HCT116 (cell line): ENCODE results near the gene TMEM59L. TPM values are rescaled to one million over a fixed set of nuclear protein-coding genes. Genes with fewer than 3 reads are reported as not detected.

ENCODE experiments used
- ATAC-seq: fragments of 200-7000 bp; cut with Tn5 transposase; 2 replicates; pipeline ENCODE4 v1.9.1; 2020; ENCODE audit warnings: mild to moderate bottlenecking, moderate library complexity
- BruUV-seq: library from RNA; stranded (reverse); fragments of 400-500 nt; replicated peaks from 2 replicates; lab custom pipeline; 2021; lab: Mats Ljungman, UMichigan
- CTCF ChIA-PET: fragments of 300-600 bp; sonication (Branson Sonifier 250); formaldehyde crosslinking; loops from one replicate; lab custom pipeline; 2021; ENCODE audit warnings: antibody characterized with exemption; lab: Charles Lee
- POLR2A ChIA-PET: fragments of 300-600, 350-600 bp; sonication (Branson Sonifier 250); formaldehyde crosslinking; loops from one replicate; lab custom pipeline; 2021; ENCODE audit warnings: antibody characterized with exemption; lab: Charles Lee
- RAD21 ChIA-PET, 2 experiments: fragments of 300-600 bp; sonication (Branson Sonifier 250); formaldehyde crosslinking; loops; one replicate each; lab custom pipeline; 2023; ENCODE audit warnings: low total read pairs in 2 of 2; ENCODE audit not compliant: uncharacterized antibody in 2 of 2, unreplicated experiment in 2 of 2, low non-redundant PET in 1 of 2; lab: Charles Lee
- DNase-seq: peaks from one replicate; pipeline ENCODE4 v3.0.0-alpha.2; 2010; ENCODE audit warnings: low read depth, low spot score
- H2AFZ ChIP-seq: fragments of 200-600 bp; shearing (Covaris generic), sonication (generic); 2 replicates; pipeline ENCODE4 v1.6.1; 2017; ENCODE audit warnings: low read depth, mixed run types, mixed read lengths, antibody characterized with exemption, low read length; ENCODE audit not compliant: poor library complexity, severe bottlenecking
- H3K27ac ChIP-seq: 2 replicates; pipeline ENCODE4 v1.5.1; 2012; ENCODE audit warnings: low read depth, low read length
- H3K27me3 ChIP-seq: fragments of 200-600 bp; sonication (generic); 2 replicates; pipeline ENCODE4 v1.6.1; 2016; ENCODE audit warnings: mixed run types, low read length, mixed read lengths; ENCODE audit not compliant: insufficient read depth
- H3K36me3 ChIP-seq, 2 experiments: fragments of 200-500 bp in 1 of 2; fragments of 200-600 bp in 1 of 2; sonication (Bioruptor generic) in 1 of 2; sonication (generic) in 1 of 2; 2 replicates each; pipeline versions ENCODE4 v1.5.1 to v1.6.1; 2014 to 2016; ENCODE audit warnings: low read length in 2 of 2, inconsistent platforms in 1 of 2, mixed read lengths in 1 of 2, mixed run types in 1 of 2; ENCODE audit not compliant: insufficient read depth in 2 of 2, control insufficient read depth in 1 of 2
- H3K4me1 ChIP-seq, 2 experiments: fragments of 200-600 bp in 1 of 2; sonication (generic) in 1 of 2; 2 replicates each; pipeline versions ENCODE4 v1.5.1 to v1.6.1; 2012 to 2017; ENCODE audit warnings: low read length in 2 of 2, inconsistent platforms in 1 of 2, mild to moderate bottlenecking in 1 of 2, mixed read lengths in 1 of 2, mixed run types in 1 of 2, moderate library complexity in 1 of 2; ENCODE audit not compliant: insufficient read depth in 2 of 2, control insufficient read depth in 1 of 2
- H3K4me2 ChIP-seq: fragments of 200-600 bp; sonication (generic); 2 replicates; pipeline ENCODE4 v1.6.1; 2017; ENCODE audit warnings: mixed run types, low read length, mixed read lengths
- H3K4me3 ChIP-seq, 2 experiments: fragments of 200-600 bp in 1 of 2; sonication (generic) in 1 of 2; replicated peaks in 1 of 2; 2 replicates each; pipeline ENCODE4 v1.5.1; 2011 to 2016; ENCODE audit warnings: low read length in 2 of 2, control low read depth in 1 of 2, low read depth in 1 of 2, mild to moderate bottlenecking in 1 of 2, mixed read lengths in 1 of 2, mixed run types in 1 of 2
- H3K79me2 ChIP-seq: fragments of 200-600 bp; sonication (generic); 2 replicates; pipeline ENCODE4 v1.6.1; 2017; ENCODE audit warnings: mild to moderate bottlenecking, mixed run types, low read length, moderate library complexity, mixed read lengths; ENCODE audit not compliant: insufficient read depth
- H3K9ac ChIP-seq: fragments of 200-600 bp; sonication (generic); 2 replicates; pipeline ENCODE4 v1.6.1; 2016; ENCODE audit warnings: low read length, mixed read lengths
- H3K9me2 ChIP-seq: fragments of 200-600 bp; sonication (generic), shearing (Covaris generic); 2 replicates; pipeline ENCODE4 v1.6.1; 2017; ENCODE audit warnings: mixed run types, mild to moderate bottlenecking, moderate library complexity; ENCODE audit not compliant: insufficient read depth
- H3K9me3 ChIP-seq, 2 experiments: fragments of 200-500 bp in 1 of 2; fragments of 200-600 bp in 1 of 2; sonication (Bioruptor generic) in 1 of 2; sonication (generic) in 1 of 2; 2 replicates each; pipeline ENCODE4 v1.6.1; 2014 to 2017; ENCODE audit warnings: low read length in 2 of 2, mixed read lengths in 2 of 2, inconsistent platforms in 1 of 2, low read depth in 1 of 2, mild to moderate bottlenecking in 1 of 2, mixed run types in 1 of 2, moderate library complexity in 1 of 2; ENCODE audit not compliant: control insufficient read depth in 1 of 2, insufficient read depth in 1 of 2
- H4K20me1 ChIP-seq: fragments of 200-600 bp; sonication (generic), shearing (Covaris generic); 2 replicates; pipeline ENCODE4 v1.6.1; 2017; ENCODE audit warnings: mixed run types, mild to moderate bottlenecking, moderate library complexity; ENCODE audit not compliant: insufficient read depth
- ATF3 ChIP-seq: IDR thresholded peaks from 2 replicates; pipeline ENCODE4 v1.6.1; 2012
- CBX3 ChIP-seq: IDR thresholded peaks from 2 replicates; pipeline ENCODE4 v1.6.1; 2012; ENCODE audit warnings: low read depth
- CEBPB ChIP-seq: IDR thresholded peaks from 2 replicates; pipeline ENCODE4 v1.6.1; 2012; ENCODE audit warnings: low read depth
- CTCF ChIP-seq, 3 experiments: fragments of 200-600 bp in 1 of 3; sonication (generic) in 1 of 3; IDR thresholded peaks in 2 of 3; conservative IDR thresholded peaks in 1 of 3; 2 replicates each; pipeline ENCODE4 v1.5.1; 2012 to 2017; ENCODE audit warnings: low read depth in 2 of 3, low read length in 2 of 3, antibody characterized with exemption in 1 of 3, borderline replicate concordance in 1 of 3, control low read depth in 1 of 3, mild to moderate bottlenecking in 1 of 3, mixed read lengths in 1 of 3, mixed run types in 1 of 3, moderate library complexity in 1 of 3; ENCODE audit not compliant: insufficient read depth in 1 of 3
- EGR1 ChIP-seq: IDR thresholded peaks from 2 replicates; pipeline ENCODE4 v1.6.1; 2012; ENCODE audit warnings: low read depth
- ELF1 ChIP-seq: IDR thresholded peaks from 2 replicates; pipeline ENCODE4 v1.6.1; 2012; ENCODE audit warnings: low read depth, borderline replicate concordance
- EZH2phosphoT487 ChIP-seq: fragments of 200-600 bp; IDR thresholded peaks from 2 replicates; pipeline ENCODE4 v1.6.1; 2018; ENCODE audit warnings: antibody characterized with exemption, borderline replicate concordance
- FOSL1 ChIP-seq: IDR thresholded peaks from 2 replicates; pipeline ENCODE4 v1.6.1; 2012; ENCODE audit warnings: low read depth
- JUND ChIP-seq: IDR thresholded peaks from 2 replicates; pipeline ENCODE4 v1.6.1; 2012
- POLR2A ChIP-seq: IDR thresholded peaks from 2 replicates; pipeline ENCODE4 v1.7.0; 2011; ENCODE audit warnings: borderline replicate concordance; ENCODE audit not compliant: insufficient read depth, insufficient read length; ENCODE audit errors: extremely low read depth
- SP1 ChIP-seq: IDR thresholded peaks from 2 replicates; pipeline ENCODE4 v1.6.1; 2012; ENCODE audit warnings: low read depth
- YY1 ChIP-seq: IDR thresholded peaks from 2 replicates; pipeline ENCODE4 v1.6.1; 2011; ENCODE audit warnings: low read length, low read depth, moderate library complexity, mild to moderate bottlenecking; ENCODE audit not compliant: insufficient replicate concordance; ENCODE audit errors: extremely low read depth
- intact Hi-C: fragments of 100-400 bp; cut with micrococcal nuclease; formaldehyde crosslinking; loops from 2 replicates; pipeline ENCODE4 v1.10.0; 2022
- total RNA-seq: library from RNA; stranded (reverse); gene quantifications from one replicate; pipeline ENCODE4 v1.2.1, GENCODE V29; 2021; ENCODE audit not compliant: unreplicated experiment
- TF ChIP-seq, protein P1 (sequence below): IDR thresholded peaks from 2 replicates; pipeline ENCODE4 v1.6.1; 2012

Gene TMEM59L
- total RNA-seq, 1 experiment from 2014 or later = 14.3 TPM

DNA sequence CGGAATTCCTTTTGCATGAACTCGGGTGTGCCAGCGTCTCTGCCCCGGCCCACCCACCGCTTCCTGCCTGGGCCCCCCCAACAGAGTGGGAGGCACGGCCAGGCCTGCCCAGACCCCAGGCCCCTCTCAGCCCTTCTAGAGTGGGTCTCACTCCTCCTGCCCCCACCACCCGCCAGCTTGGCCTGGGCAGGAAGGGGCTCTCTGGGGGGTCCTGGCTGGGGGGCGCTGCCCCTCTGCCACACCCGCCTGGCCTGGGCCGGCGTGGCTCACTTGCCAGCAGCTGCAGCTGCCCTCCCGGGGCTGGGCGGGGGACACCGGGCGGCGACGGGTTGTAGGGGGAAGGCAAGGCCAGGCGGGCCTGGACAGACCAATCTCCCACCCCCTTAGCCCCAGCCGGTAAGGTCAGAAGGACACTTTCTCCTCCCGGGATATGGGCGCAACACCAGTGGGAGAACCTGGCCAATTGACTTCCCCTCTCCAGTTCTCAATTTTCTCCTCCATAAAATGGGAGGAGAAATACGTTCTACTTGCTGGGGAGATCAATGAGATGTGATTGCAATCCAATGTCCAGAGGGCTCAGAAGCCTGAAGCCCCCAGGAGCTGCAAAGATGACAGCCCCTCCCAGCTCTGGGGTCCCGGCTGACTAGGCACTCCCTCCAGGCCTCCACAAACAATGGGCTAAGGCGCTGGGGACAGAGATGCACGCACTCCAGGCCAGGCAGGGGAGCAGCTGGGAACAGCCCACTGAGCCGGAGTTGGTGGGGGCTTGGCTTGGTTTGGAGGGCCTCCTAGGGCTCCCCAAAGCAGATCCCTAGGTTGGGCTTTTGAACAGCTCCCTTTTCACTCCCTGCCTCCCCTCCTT lies 8.5 kb upstream of the TMEM59L start:
- no peaks in the 10 kb centered on the region for H3K9me2 ChIP-seq
- DNase-seq (no peak), ATAC-seq (no peak)
- H3K9ac ChIP-seq = no peak overlapping the region
- ChIA-PET POLR2A (no interaction called here), RAD21 (no interaction called here), CTCF (no interaction called here)
- no TSS peak for BruUV-seq
- H3K9me3 ChIP-seq = no peaks in the 10 kb centered on the region
- no peaks in the 10 kb centered on the region for H4K20me1 ChIP-seq
- H3K36me3 ChIP-seq = no peaks in the 10 kb centered on the region
- no peak overlapping the region for H3K27ac ChIP-seq
- H3K4me2 ChIP-seq = no peak overlapping the region
- intact Hi-C loops = no loop called here
- H3K4me1 ChIP-seq = peaks cover 15 to 17% of the 10 kb centered on the region in 2 experiments
- peaks cover 4% of the 10 kb centered on the region; the same call in 1 of the 2 replicates for H3K27me3 ChIP-seq
- no peaks in the 10 kb centered on the region for H3K79me2 ChIP-seq
- TF ChIP-seq, protein P1, sequence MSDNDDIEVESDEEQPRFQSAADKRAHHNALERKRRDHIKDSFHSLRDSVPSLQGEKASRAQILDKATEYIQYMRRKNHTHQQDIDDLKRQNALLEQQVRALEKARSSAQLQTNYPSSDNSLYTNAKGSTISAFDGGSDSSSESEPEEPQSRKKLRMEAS = no peak
- TF ChIP-seq POLR2A = no peak
- TF ChIP-seq ATF3 = no peak
- no peak for TF ChIP-seq EZH2phosphoT487
- no peak for TF ChIP-seq JUND
- TF ChIP-seq CEBPB = no peak
- TF ChIP-seq ELF1 = no peak
- no peak for TF ChIP-seq EGR1
- no peak for TF ChIP-seq SP1
- no peak for TF ChIP-seq CBX3
- no peak for TF ChIP-seq YY1
- TF ChIP-seq CTCF (IDR thresholded peaks at IDR 0.05 in 2 of 3, conservative IDR thresholded peaks at IDR 0.05 in 1 of 3; ENCODE audit: borderline replicate concordance in 1 of 3, insufficient read depth in 1 of 3, low read depth in 2 of 3, low read length in 2 of 3) = no peak
- TF ChIP-seq FOSL1 = no peak
- TF ChIP-seq, all 23 proteins: peak for 0
- Histone ChIP-seq H3K4me3 (no peak overlapping the region), H2AFZ (no peak overlapping the region)
